ENCODE results near the gene GNA12.

- TF ChIP-seq EZH2 (IDR thresholded peaks at IDR 0.05; ENCODE audit: insufficient read depth, poor library complexity, severe bottlenecking): no peak
- TF ChIP-seq EZH2phosphoT487 (IDR thresholded peaks at IDR 0.05; ENCODE audit: insufficient read depth, low read depth): no peak
These were observed 86.0 kb downstream of the GNA12 start for GRCh38 chr7:2757904-2758672.

Data from GM23248 (cell line).